Peyer's patch (tissue), 4 donors: Measurements from ENCODE around the gene ALKBH7.

Source experiments
- CTCF ChIP-seq, 6 experiments: fragments of 450-650 bp in 4 of 6; fragments of 200-600 bp in 2 of 6; sonication (generic) in 1 of 6; IDR thresholded peaks; one replicate each; pipeline ENCODE4 v1.5.1; 2017 to 2019; ENCODE audit warnings: antibody characterized with exemption in 6 of 6, mild to moderate bottlenecking in 3 of 6, moderate library complexity in 1 of 6
- POLR2A ChIP-seq, 2 donors: fragments of 450-650 bp; IDR thresholded peaks; one replicate each; pipeline ENCODE4 v1.5.1; 2017; ENCODE audit warnings: antibody characterized with exemption in 2 of 2, mild to moderate bottlenecking in 2 of 2, moderate library complexity in 2 of 2

- no peak for TF ChIP-seq CTCF (IDR thresholded peaks at IDR 0.05)
- TF ChIP-seq POLR2A (IDR thresholded peaks at IDR 0.05) = no peak
Measured at GRCh38 chr19:6414793-6415590, 42.4 kb downstream of the ALKBH7 start.
